Keratinocyte (primary cell): ENCODE results near the gene N4BP2. TPM values are rescaled to one million over a fixed set of nuclear protein-coding genes. Genes with fewer than 3 reads are reported as not detected.

Experiments
- DNase-seq: peaks from one replicate; pipeline ENCODE4 v3.0.0-alpha.2; 2011; ENCODE audit warnings: low read depth, missing footprints, low spot score
- FAIRE-seq: peaks from 2 replicates; lab custom pipeline; 2011; peaks lifted over from hg19 to GRCh38; lab: Jason Lieb, UNC
- H2AFZ ChIP-seq: 2 replicates; pipeline ENCODE4 v1.6.0; 2012; ENCODE audit warnings: low read length, control low read depth, inconsistent platforms; ENCODE audit not compliant: control insufficient read depth
- H3K27ac ChIP-seq: 2 replicates; pipeline ENCODE4 v1.5.1; 2011; ENCODE audit warnings: low read length; ENCODE audit not compliant: control insufficient read depth, insufficient read depth
- H3K27me3 ChIP-seq: 3 replicates; pipeline ENCODE4 v1.6.0; 2011; ENCODE audit warnings: low read length; ENCODE audit not compliant: control insufficient read depth, insufficient read depth; ENCODE audit errors: extremely low read depth
- H3K36me3 ChIP-seq, 2 experiments: 2 replicates in 1 of 2; 3 replicates in 1 of 2; pipeline ENCODE4 v1.5.1; 2011; ENCODE audit warnings: low read length in 2 of 2, mild to moderate bottlenecking in 1 of 2; ENCODE audit not compliant: control insufficient read depth in 2 of 2, insufficient read depth in 2 of 2; ENCODE audit errors: extremely low read depth in 1 of 2
- H3K4me1 ChIP-seq: 3 replicates; pipeline ENCODE4 v1.5.1; 2011; ENCODE audit warnings: low read length; ENCODE audit not compliant: control insufficient read depth, insufficient read depth; ENCODE audit errors: extremely low read depth
- H3K4me2 ChIP-seq: 3 replicates; pipeline ENCODE4 v1.6.0; 2011; ENCODE audit warnings: low read depth, low read length; ENCODE audit not compliant: control insufficient read depth, insufficient read depth; ENCODE audit errors: extremely low read depth
- H3K4me3 ChIP-seq, 3 experiments: fragments of 200-600 bp in 1 of 3; sonication (generic) in 1 of 3; 2 replicates in 2 of 3; 3 replicates in 1 of 3; pipeline ENCODE4 v1.5.1; 2011 to 2016; ENCODE audit warnings: low read length in 3 of 3, mild to moderate bottlenecking in 3 of 3, control low read depth in 2 of 3, inconsistent platforms in 1 of 3, low read depth in 1 of 3, mixed read lengths in 1 of 3, mixed run types in 1 of 3, moderate library complexity in 1 of 3; ENCODE audit not compliant: control insufficient read depth in 2 of 3, insufficient read depth in 2 of 3; ENCODE audit errors: extremely low read depth in 1 of 3
- H3K79me2 ChIP-seq: 2 replicates; pipeline ENCODE4 v1.6.0; 2012; ENCODE audit warnings: low read length; ENCODE audit not compliant: control insufficient read depth, insufficient read depth
- H3K9ac ChIP-seq: 3 replicates; pipeline ENCODE4 v1.6.0; 2011; ENCODE audit warnings: low read length; ENCODE audit not compliant: control insufficient read depth, insufficient read depth; ENCODE audit errors: extremely low read depth
- H3K9me1 ChIP-seq: 3 replicates; pipeline ENCODE4 v1.6.0; 2011; ENCODE audit warnings: low read length; ENCODE audit not compliant: control insufficient read depth, insufficient read depth; ENCODE audit errors: extremely low read depth
- H3K9me3 ChIP-seq: 2 replicates; pipeline ENCODE4 v1.5.1; 2012; ENCODE audit warnings: low read depth, low read length; ENCODE audit not compliant: control insufficient read depth
- H4K20me1 ChIP-seq: 3 replicates; pipeline ENCODE4 v1.6.0; 2011; ENCODE audit warnings: low read length; ENCODE audit not compliant: control insufficient read depth, insufficient read depth; ENCODE audit errors: extremely low read depth
- EZH2 ChIP-seq: IDR thresholded peaks from one replicate; pipeline ENCODE4 v1.6.1; 2012; ENCODE audit warnings: inconsistent platforms, mild to moderate bottlenecking, low read length, moderate library complexity
- dilution Hi-C: fragments of 300-500 bp; cut with MboI; formaldehyde crosslinking; loops from one replicate; pipeline ENCODE4 v1.7.0; 2020; ENCODE audit warnings: low sequenced_read_pairs; ENCODE audit not compliant: extremely low pct_ligation_motif_present
- polyA plus RNA-seq, 5 experiments: library from polyadenylated mRNA; depleted of rRNA in 3 of 5; stranded (reverse) in 3 of 5; stranded (forward) in 1 of 5; unstranded in 1 of 5; fragments of >200 nt; gene quantifications; 1 replicate in 1 of 5; 2 replicates in 3 of 5; 3 replicates in 1 of 5; pipeline versions ENCODE4 v1.2.1 to v1.2.3, GENCODE V29; 2011 to 2012; ENCODE audit warnings: missing spikeins in 2 of 5, low read depth in 1 of 5, low replicate concordance in 1 of 5
- TF ChIP-seq, protein P1 (sequence below), 3 experiments: IDR thresholded peaks in 1 of 3; conservative IDR thresholded peaks in 1 of 3; optimal IDR thresholded peaks in 1 of 3; 2 replicates in 2 of 3; 3 replicates in 1 of 3; pipeline versions ENCODE3 to v1.5.1; 2011; ENCODE audit warnings: low read length in 3 of 3, mild to moderate bottlenecking in 3 of 3, moderate library complexity in 2 of 3, control low read depth in 1 of 3, inconsistent platforms in 1 of 3; ENCODE audit not compliant: insufficient read depth in 2 of 3; ENCODE audit errors: extremely low read depth in 1 of 3

The N4BP2 gene
- polyA plus RNA-seq, 1 donor (not counting 4 experiments of a cell fraction or from before 2014, with no cell fraction given) = 2.7 TPM

DNA sequence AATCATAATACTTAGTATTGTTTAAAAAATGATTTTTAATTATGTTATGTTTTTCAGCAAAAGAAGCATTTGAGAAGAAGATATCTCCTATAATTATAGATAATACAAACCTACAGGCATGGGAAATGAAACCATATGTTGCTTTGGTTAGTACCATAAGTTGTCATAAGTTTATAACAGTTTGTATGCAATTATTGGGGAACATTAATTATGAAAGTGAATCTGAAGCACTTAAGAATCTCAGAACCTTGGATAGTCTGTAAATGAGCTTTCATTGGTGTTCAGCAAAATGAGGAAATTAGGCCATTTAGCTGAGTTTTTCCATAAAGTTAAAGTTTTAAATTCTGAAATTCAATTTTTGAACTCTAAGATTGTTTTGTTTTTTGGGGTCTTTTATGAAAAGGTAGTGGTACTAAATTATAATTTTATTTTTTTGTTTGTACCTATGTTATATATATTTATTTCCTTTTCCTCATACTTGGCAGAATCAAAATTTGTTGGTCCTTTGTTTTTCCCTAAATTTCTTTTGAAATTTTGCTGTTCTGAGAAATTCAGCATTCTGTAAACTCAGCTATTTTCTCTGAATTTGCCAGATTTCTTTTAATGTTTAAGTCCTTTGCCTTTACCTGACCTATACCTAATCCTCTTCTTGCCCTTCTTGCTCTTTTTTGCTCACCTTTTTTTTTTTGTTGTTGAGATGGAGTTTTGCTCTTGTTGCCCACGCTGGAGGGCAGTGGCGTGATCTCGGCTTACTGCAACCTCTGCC, 55.6 kb downstream of the N4BP2 start:
- H2AFZ ChIP-seq = no peak overlapping the region
- TF ChIP-seq, protein P1, sequence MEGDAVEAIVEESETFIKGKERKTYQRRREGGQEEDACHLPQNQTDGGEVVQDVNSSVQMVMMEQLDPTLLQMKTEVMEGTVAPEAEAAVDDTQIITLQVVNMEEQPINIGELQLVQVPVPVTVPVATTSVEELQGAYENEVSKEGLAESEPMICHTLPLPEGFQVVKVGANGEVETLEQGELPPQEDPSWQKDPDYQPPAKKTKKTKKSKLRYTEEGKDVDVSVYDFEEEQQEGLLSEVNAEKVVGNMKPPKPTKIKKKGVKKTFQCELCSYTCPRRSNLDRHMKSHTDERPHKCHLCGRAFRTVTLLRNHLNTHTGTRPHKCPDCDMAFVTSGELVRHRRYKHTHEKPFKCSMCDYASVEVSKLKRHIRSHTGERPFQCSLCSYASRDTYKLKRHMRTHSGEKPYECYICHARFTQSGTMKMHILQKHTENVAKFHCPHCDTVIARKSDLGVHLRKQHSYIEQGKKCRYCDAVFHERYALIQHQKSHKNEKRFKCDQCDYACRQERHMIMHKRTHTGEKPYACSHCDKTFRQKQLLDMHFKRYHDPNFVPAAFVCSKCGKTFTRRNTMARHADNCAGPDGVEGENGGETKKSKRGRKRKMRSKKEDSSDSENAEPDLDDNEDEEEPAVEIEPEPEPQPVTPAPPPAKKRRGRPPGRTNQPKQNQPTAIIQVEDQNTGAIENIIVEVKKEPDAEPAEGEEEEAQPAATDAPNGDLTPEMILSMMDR (optimal IDR thresholded peaks at IDR 0.05 in 1 of 3, IDR thresholded peaks at IDR 0.05 in 1 of 3, conservative IDR thresholded peaks at IDR 0.05 in 1 of 3; ENCODE audit: extremely low read depth in 1 of 3, insufficient read depth in 2 of 3, low read length in 3 of 3) = no peak
- TF ChIP-seq EZH2 = no peak
- FAIRE-seq = no peak

GRCh38 chr4:40114206-40114605, 57.6 kb downstream of the N4BP2 start:
- H2AFZ ChIP-seq = no peak overlapping the region
- H3K79me2 ChIP-seq = no peaks in the 10 kb centered on the region
- dilution Hi-C loops = no loop called here
- H3K27me3 ChIP-seq = no peaks in the 10 kb centered on the region
- H3K4me3 ChIP-seq = no peak overlapping the region
- DNase-seq (no peak), FAIRE-seq (no peak)
- H3K4me1 ChIP-seq = no peaks in the 10 kb centered on the region
- no peak for TF ChIP-seq EZH2
- TF ChIP-seq, protein P1 (optimal IDR thresholded peaks at IDR 0.05 in 1 of 3, IDR thresholded peaks at IDR 0.05 in 1 of 3, conservative IDR thresholded peaks at IDR 0.05 in 1 of 3; ENCODE audit: extremely low read depth in 1 of 3, insufficient read depth in 2 of 3, low read length in 3 of 3) = no peak
- no peak overlapping the region for H3K4me2 ChIP-seq
- H3K36me3 ChIP-seq = no peaks in the 10 kb centered on the region
- H3K9me3 ChIP-seq = no peaks in the 10 kb centered on the region
- H4K20me1 ChIP-seq = no peaks in the 10 kb centered on the region
- H3K27ac ChIP-seq = no peak overlapping the region
- H3K9ac ChIP-seq = no peak overlapping the region
- no peaks in the 10 kb centered on the region for H3K9me1 ChIP-seq

More for the DNA sequence above, 55.6 kb downstream of the N4BP2 start:
- Histone ChIP-seq H3K4me1 (no peaks in the 10 kb centered on the region), H3K27me3 (no peaks in the 10 kb centered on the region), H3K9me3 (no peaks in the 10 kb centered on the region), H3K27ac (no peak overlapping the region), H4K20me1 (no peaks in the 10 kb centered on the region), H3K36me3 (no peaks in the 10 kb centered on the region), H3K4me3 (no peak overlapping the region), H3K9ac (no peak overlapping the region), H3K79me2 (no peaks in the 10 kb centered on the region), H3K9me1 (no peaks in the 10 kb centered on the region), H3K4me2 (no peak overlapping the region)
- no peak for DNase-seq
- dilution Hi-C loops = no loop called here
